H1 (cell line): ENCODE results near the gene DENND4A.

Experiments used
- CBX8 ChIP-seq: fragments of 300-800, 300-1000 bp; sonication (generic); IDR thresholded peaks from 2 replicates; pipeline ENCODE4 v1.7.1; 2016; ENCODE audit warnings: low read depth, low read length, borderline replicate concordance
- CHD2 ChIP-seq: IDR thresholded peaks from 2 replicates; pipeline ENCODE4 v1.6.1; 2012; ENCODE audit warnings: low read length, improper control_type of control experiment
- CTCF ChIP-seq, 3 experiments: IDR thresholded peaks; 1 replicate in 2 of 3; 2 replicates in 1 of 3; pipeline versions ENCODE4 v1.5.1 to v1.6.1; 2011; ENCODE audit warnings: low read length in 3 of 3, mild to moderate bottlenecking in 3 of 3, inconsistent platforms in 2 of 3, low read depth in 1 of 3, moderate library complexity in 1 of 3; ENCODE audit not compliant: insufficient read depth in 1 of 3; ENCODE audit errors: control extremely low read depth in 1 of 3
- HDAC6 ChIP-seq: IDR thresholded peaks from one replicate; pipeline ENCODE4 v1.7.1; 2012; ENCODE audit warnings: low read depth, mild to moderate bottlenecking, inconsistent platforms, low read length, moderate library complexity
- PHF8 ChIP-seq: fragments of 200-600 bp; sonication (generic); conservative IDR thresholded peaks from 2 replicates; pipeline ENCODE4 v1.7.1; 2012; ENCODE audit warnings: low read depth, mild to moderate bottlenecking, inconsistent platforms, low read length, moderate library complexity
- POLR2A ChIP-seq, 2 experiments: IDR thresholded peaks; 1 replicate in 1 of 2; 2 replicates in 1 of 2; pipeline ENCODE4 v1.6.1; 2011; ENCODE audit warnings: low read depth in 2 of 2, low read length in 2 of 2, mild to moderate bottlenecking in 2 of 2; ENCODE audit errors: control extremely low read depth in 1 of 2
- POLR2AphosphoS5 ChIP-seq: IDR thresholded peaks from 2 replicates; pipeline ENCODE4 v1.6.1; 2011; ENCODE audit warnings: low read depth, low read length
- RNF2 ChIP-seq: fragments of 200-900, 300-1000 bp; sonication (generic); IDR thresholded peaks from 2 replicates; pipeline ENCODE4 v1.7.1; 2016; ENCODE audit warnings: borderline replicate concordance, low read depth, mild to moderate bottlenecking, antibody characterized with exemption, low read length; ENCODE audit not compliant: poor library complexity, severe bottlenecking; ENCODE audit errors: missing control alignments
- SIN3A ChIP-seq, 2 experiments: IDR thresholded peaks in 1 of 2; conservative IDR thresholded peaks in 1 of 2; 2 replicates each; pipeline ENCODE4 v1.6.1; 2011 to 2012; ENCODE audit warnings: low read length in 2 of 2, improper control_type of control experiment in 1 of 2, low read depth in 1 of 2, mild to moderate bottlenecking in 1 of 2
- TAF7 ChIP-seq: optimal IDR thresholded peaks from 2 replicates; pipeline ENCODE3; 2011; ENCODE audit warnings: low read depth, mild to moderate bottlenecking, inconsistent platforms, low read length, moderate library complexity, borderline replicate concordance
- TF ChIP-seq, protein P1 (sequence below): IDR thresholded peaks from 2 replicates; pipeline ENCODE4 v1.6.1; 2012; ENCODE audit warnings: low read length, inconsistent platforms
- TF ChIP-seq, protein P2 (sequence below): IDR thresholded peaks from 2 replicates; pipeline ENCODE4 v1.6.1; 2011; ENCODE audit warnings: low read length, improper control_type of control experiment
- TF ChIP-seq, protein P3 (sequence below): IDR thresholded peaks from 2 replicates; pipeline ENCODE4 v1.6.1; 2012; ENCODE audit warnings: inconsistent platforms

DNA sequence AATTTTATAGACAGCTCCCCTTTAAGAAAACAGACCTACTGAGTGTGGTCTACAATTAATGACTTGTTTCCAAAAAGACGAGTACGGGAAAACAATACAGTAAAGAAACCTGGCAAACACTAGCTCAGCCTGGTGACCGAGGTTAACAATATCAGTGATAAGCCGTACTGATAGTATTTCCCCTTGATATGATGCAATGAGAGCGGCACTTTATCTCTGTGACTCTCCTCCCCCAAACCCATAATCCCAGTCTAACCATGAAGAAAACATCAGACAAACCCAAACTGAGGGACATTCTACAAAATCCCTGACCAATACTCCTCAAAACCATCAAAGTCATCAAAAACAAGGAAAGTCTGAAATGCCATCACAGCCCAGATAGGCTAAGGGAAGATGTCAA lies 8.2 kb downstream of the DENND4A start:
- TF ChIP-seq, protein P1, sequence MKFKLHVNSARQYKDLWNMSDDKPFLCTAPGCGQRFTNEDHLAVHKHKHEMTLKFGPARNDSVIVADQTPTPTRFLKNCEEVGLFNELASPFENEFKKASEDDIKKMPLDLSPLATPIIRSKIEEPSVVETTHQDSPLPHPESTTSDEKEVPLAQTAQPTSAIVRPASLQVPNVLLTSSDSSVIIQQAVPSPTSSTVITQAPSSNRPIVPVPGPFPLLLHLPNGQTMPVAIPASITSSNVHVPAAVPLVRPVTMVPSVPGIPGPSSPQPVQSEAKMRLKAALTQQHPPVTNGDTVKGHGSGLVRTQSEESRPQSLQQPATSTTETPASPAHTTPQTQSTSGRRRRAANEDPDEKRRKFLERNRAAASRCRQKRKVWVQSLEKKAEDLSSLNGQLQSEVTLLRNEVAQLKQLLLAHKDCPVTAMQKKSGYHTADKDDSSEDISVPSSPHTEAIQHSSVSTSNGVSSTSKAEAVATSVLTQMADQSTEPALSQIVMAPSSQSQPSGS, result no peak
- TF ChIP-seq CTCF (IDR thresholded peaks at IDR 0.05; ENCODE audit: control extremely low read depth in 1 of 3, insufficient read depth in 1 of 3, low read depth in 1 of 3, low read length in 3 of 3) (no peak), POLR2A (IDR thresholded peaks at IDR 0.05; ENCODE audit: control extremely low read depth in 1 of 2, low read depth in 2 of 2, low read length in 2 of 2) (no peak), CBX8 (no peak), POLR2AphosphoS5 (no peak), PHF8 (no peak), RNF2 (no peak), CHD2 (no peak), TAF7 (no peak), HDAC6 (no peak), SIN3A (conservative IDR thresholded peaks at IDR 0.05 in 1 of 2, IDR thresholded peaks at IDR 0.05 in 1 of 2; ENCODE audit: low read depth in 1 of 2, low read length in 2 of 2) (no peak)
- TF ChIP-seq, protein P2, sequence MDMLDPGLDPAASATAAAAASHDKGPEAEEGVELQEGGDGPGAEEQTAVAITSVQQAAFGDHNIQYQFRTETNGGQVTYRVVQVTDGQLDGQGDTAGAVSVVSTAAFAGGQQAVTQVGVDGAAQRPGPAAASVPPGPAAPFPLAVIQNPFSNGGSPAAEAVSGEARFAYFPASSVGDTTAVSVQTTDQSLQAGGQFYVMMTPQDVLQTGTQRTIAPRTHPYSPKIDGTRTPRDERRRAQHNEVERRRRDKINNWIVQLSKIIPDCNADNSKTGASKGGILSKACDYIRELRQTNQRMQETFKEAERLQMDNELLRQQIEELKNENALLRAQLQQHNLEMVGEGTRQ, result no peak
- TF ChIP-seq, protein P3, sequence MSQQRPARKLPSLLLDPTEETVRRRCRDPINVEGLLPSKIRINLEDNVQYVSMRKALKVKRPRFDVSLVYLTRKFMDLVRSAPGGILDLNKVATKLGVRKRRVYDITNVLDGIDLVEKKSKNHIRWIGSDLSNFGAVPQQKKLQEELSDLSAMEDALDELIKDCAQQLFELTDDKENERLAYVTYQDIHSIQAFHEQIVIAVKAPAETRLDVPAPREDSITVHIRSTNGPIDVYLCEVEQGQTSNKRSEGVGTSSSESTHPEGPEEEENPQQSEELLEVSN, result no peak
